Kidney capillary endothelial cell (primary cell): ENCODE results near the gene GABBR1.
A peak's percentile ranks its signal among the peaks of the same experiment; 100 is the strongest.
"Not testable (repeated sequence)": the region's sequence is repeated elsewhere in the genome, so short reads cannot be mapped to it uniquely, and the experiment has no call there.

Experiments
- DNase-seq: peaks from one replicate; pipeline ENCODE4 v3.0.0-alpha.2; 2018; ENCODE audit warnings: low spot score

Gene GABBR1

DNA sequence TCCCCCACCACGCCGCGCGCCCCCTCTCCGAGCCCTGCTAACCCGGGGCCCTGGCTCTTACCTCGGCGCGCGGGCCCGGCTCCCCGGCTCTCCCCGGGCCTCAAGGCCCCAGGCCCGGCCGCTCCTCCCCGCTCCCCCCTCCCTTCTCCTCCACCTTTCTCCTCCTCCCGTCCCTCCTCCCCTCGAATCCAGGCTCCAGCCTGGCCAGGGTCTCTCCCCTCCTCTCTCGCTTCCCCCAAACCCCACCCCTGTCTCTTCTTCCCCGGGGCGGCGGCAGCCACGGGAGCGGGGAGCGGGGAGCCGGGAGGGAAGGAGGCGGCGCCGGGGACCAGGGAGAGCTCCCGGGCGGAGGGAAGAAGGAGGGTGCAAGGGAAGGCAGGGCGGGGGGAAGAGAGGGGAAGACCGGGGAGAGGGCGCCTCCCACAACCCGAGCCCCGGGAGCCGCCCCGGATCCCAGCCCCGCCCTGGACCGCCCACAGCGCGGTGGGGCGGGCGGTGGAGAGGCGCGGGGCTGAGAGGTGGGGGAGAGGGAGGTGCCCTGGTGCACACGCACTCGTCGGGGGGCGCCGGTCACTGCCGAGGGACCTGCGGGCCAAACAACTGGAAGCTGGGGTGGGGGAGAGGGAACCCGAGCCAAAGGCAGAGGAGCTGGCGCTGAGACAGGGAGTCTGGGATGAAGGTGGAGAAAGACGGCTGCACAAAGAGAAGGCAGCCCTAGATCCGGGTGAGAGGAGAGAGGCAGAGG lies at the start of gene GABBR1:
TSS of gene GABBR1 (minus strand) at position 395 of the 745 bp plus-strand sequence. CDS start 798 bp downstream, outside the sequence.
- DNase-seq = peak; percentile 38

DNA sequence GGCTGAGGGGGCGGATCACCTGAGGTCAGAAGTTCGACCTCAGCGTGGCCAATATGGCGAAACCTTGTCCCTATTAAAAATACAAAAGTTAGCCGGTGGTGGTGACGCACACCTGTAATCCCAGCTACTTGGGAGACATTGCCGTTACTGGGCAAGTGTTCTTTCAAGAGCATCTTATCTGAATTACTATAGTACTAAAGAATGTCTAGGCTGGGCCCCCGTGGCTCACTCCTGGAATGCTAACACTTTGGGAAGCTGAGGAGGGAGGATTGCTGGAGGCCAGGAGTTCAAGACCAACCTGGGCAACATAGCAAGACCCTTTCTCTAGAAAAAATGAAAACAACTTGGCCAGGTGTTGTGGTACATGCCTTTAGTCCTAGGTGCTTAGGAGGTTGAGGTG lies 48.8 kb upstream of the GABBR1 start:
- DNase-seq = no peak

DNA sequence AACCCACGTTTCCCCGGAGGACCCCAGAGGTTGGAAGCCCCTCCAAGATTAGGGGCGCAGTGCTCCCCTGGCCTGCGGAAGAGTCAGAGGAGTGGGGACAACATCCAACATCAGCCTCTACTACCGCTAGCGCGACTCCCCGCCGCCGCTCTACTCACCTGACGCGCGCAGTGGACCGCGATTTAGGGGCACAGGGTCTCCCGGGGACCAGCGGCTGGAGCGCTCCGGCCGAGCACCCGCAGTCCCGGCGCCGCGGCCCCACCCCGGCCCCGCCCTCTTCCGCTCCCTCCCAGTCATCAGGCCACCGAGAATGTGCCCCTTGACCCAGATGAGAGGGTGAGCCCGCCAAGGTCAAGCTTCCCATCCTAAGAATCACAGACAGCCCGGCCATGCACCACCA lies 47.9 kb upstream of the GABBR1 start, which contains the start of gene ZFP57:
TSS of gene ZFP57 (minus strand) at position 249 of the 400 bp plus-strand sequence. CDS start 4,149 bp downstream, outside the sequence.
- no peak for DNase-seq

DNA sequence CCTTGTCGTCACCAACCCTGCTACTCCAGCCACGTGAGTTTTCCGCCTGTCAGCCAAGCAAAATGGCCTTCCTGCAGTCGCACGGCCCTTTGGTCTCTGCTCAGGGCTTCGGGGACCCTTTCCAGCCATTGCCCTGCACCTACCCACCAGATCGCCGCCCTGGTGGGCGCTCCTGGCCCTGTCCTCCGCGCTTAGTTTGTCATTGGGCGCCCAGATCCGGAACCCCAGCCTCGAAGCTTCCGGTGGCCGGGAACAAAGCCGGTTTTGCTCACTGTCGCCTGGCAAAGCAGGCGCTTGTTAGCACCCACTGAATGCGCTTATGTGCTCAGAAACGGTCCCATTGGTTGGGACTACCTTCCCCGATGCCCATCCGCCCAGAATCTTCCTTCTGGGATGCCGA lies 47.4 kb upstream of the GABBR1 start:
- no peak for DNase-seq

DNA sequence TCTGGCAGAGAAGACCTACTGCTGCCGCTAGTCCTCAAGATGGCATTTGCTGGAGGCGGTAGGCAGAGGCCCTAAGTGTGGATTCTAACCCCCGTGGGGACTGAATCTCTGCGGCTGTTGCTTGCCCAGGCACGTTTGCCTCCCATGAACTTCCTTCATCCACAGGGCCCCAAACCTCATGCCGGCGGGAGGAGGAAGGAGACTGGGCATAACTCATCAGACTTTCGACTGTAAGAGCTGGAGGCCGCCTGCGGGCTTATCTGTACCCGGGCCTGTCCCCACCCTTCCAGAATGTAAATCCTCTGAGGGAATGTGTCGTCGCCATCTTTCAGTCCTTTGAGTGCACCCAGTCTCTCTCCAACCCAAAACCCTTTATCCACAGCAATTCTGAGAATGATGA lies 47.0 kb upstream of the GABBR1 start:
- no peak for DNase-seq

DNA sequence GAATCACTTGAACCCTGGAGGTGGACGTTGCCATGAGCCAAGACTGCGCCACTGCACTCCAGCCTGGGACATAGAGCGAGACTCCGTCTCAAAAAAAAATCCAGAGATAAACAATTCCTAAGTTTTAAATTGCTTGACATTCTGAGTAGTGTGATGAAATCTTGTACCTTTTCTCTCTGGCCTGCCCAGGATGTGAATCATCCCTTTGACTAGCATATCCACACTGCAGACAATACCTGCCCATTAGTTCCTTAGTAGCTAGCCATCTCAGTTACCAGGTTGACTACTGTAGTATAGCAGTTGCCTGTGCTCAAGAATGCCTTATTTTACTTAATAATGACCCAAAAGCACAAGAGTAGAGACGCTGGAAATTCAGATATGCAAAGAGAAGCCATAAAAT lies 45.1 kb upstream of the GABBR1 start:
- DNase-seq = no peak

DNA sequence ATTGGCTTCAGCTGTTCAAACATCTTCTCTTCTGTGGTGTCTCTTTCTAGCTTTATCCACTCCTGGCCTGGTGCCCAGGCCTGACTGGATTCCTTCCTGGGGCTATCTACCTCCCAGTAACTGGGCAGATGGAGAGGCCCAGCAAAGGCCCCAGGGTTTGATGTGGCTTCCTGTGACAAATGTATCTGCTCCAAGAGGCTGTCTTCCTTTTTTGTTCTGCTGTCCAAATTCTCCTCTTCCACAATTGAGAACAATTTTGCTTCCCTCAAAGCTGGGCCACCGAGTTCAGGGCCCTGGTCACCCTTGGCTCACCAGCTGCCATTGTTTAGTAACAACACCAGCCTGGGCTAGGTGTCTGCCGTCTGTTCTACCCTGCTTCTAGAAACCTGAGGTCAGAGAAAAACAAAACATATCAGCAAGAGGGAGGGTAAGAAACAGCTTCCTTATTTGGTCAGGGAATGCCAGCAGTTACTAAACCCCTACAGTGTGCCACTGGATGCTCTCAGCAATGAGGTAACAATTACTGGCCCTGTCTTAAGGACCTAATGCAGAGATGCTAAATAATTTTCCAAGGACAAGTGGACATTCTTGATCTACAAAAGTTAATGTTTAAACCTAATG lies 44.1 kb upstream of the GABBR1 start:
- DNase-seq = no peak

DNA sequence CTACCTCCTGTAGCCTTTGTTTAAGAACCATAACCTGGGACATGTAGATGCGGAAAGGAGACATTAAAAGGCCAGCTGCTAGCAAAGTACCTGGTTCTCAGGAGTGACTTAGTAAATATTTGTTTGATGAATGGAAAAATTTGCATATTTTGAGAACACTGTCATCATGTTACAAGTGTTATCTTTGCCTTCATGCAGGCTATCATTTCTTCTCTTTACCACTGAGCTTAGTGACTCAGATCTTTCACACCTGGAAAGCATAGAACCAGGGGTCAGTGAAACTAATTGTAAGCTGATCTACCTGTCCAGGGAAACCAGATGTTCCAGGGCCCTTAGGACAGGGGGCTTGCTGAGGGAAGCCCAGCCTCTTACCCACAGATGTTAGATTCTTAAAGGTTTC lies 42.6 kb upstream of the GABBR1 start:
- DNase-seq = no peak

DNA sequence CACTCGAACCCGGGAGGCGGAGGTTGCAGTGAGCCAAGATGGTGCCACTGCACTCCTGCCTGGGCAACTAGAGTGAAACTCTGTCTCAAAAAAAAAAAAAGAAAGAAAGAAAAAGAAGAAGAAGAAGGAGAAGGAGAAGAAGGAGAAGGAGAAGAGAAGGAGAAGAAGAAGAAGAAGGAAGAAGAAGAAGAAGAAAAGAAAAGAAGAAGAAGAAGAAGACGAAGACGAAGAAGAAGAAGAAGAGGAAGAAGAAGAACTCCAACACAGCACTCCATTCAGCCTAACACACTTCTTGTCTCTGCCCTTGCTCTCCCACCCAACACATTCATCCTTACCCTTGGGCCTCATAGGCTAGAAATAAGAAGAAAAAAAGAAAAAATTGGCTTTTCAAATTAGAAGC lies 41.0 kb upstream of the GABBR1 start:
- no peak for DNase-seq

DNA sequence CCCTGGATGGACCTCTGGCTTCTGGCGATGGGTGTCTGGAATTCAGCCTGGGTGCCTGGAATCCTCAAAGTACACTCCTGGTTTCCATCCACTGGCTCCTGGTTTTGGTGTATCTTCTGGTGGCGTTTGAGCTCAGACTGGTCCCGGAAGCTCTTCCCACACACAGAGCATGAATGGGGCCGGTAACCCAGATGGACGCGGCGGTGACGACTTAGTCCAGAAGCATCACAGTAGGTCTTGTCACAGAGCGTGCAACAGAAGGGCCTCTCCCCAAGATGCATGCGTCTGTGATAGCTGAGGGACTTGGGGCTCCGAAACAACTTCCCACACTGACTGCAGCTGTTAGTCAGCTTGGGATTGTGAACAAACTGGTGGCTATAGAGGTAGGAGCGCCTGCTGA lies 40.2 kb upstream of the GABBR1 start:
- DNase-seq = no peak

DNA sequence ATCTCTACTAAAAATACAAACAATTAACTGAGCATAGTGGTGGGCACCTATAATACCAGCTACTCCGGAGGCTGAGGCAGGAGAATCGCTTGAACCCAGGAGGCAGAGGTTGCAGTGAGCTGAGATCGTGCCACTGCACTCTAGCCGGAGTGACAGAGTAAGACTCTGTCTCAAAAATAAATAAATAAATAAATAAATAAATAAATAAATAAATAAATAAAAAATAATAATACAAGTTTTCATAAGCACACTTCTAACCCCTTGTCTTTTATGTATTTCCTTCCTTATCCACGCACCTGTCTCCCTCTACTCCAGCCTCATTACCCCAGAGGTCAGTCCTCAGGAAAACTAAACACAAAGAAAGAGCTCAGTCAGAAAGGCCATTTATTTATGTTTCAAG lies 39.1 kb upstream of the GABBR1 start:
- not testable (repeated sequence) for DNase-seq

DNA sequence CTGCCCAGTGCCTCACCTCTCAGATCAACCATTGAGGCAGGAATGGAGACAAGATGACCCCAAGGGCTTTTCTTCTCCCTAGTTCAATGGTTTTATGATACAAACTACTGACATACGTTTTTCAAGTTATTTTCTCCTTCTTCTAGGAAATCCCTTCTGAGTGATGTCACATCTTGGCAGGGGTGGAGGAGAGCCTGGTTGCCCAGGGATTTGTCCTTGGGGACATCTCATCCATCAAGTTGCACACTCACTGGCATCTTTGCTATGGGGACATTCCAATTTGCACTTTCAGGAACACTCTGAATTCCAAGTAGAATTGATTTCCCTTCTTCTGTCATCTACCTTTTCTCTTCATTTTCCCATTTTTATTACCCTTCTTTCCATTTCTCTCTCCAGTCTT lies 38.0 kb upstream of the GABBR1 start:
- DNase-seq = no peak

DNA sequence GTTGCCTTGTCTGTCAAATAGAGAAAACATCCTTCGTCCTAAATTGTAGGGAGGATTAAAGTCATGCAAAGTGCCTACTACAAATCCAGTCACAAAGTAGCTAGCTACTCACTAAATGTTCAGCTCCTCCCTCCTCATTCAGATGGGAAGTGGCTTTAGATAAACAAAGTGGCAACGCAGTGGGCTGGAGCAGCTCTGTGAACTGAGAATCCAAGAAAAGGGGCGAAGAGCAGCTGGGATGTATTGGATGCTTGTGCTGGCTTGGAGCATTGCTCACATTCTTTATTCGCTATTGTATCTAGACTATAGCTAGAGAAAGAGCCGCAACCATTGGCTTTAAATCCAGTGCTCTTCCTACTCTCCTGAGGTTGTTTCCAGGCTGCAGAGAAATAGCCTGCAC lies 34.2 kb upstream of the GABBR1 start:
- no peak for DNase-seq

DNA sequence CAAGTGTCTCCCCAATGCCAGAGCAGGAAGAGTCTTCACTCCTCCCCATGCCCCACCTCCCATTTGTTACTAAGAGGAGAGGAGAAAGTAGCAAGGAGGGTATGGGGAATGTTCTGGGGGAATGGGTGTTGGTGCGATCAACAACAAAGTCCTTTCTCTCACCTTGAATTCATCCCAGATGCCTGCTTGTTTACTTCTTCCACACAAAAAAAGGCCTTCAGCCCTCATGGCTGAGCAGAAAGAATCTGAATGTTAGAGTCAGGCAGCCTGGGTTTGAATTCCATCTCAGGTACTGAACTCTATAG lies 33.8 kb upstream of the GABBR1 start:
- no peak for DNase-seq

DNA sequence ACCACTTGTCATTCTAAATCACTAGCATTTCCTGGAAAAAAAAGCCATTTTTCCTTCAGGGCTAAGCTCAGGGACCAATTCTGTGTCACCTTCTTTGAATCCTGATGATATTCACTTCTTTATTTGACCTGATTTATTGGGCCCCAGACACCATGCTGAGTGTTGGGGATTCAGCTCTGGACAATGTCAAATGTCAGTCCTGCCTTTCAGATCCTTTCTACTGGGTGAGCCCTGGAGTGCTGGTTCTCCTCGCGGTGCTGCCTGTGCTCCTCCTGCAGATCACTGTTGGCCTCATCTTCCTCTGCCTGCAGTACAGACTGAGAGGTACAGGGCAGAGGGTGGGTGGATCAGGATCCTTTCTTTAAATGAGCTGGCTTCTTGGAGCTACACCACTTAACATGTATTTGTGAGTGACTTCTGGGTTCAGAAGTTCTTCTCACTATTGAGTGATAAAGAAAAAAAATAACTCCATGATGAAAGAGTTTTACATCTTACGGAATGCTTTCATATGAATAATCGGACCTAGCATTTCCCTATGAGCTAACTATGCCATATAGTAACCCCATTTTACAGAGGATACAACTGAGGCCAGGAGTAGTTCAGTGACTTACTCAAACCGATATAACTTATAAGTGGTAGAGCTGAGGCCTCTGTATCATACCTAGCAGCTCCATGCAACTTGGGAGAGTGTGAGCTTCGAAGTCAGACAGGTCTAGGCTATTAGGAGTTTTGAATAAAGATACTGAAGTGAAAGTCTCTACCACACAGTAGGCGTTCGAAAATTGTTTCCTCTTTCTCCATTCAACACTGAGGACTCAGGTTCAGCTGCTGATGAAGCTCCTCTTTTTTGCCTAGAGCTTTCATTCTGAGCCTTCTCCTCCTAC lies 33.2 kb upstream of the GABBR1 start:
- no peak for DNase-seq

DNA sequence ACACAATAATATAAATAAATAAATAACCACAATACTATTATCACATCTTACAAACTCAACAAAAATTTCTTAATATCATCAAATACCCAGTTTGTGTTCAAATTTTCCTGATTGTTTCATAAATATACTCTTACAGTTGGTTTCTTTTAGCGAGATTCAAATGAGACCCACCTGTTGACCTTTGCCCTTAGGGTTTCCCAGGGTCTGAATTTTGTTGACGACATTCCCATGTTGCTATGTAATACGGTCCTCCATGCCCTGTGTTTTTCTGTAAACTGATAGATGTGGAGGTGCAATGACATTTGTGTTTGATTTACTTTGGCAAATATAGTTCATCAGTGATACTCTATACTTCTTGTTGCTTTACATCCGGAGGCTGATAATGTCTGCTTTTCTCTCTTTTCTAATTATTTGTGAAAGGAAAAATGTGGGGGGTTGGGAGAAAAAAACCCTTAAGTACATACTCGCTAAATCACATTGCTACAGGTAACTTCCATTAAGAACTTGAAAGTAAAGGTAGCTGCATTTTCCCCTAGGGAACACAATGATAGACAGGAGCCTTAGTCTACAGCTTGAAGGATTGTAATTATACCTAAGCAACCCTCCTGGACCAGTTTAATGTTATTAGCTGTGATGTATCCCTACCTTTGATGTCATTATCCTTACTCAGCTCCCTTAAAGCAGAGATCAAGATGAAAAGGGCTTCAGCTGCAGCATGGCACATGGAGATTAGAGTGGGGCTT lies 30.5 kb upstream of the GABBR1 start:
- DNase-seq = no peak

DNA sequence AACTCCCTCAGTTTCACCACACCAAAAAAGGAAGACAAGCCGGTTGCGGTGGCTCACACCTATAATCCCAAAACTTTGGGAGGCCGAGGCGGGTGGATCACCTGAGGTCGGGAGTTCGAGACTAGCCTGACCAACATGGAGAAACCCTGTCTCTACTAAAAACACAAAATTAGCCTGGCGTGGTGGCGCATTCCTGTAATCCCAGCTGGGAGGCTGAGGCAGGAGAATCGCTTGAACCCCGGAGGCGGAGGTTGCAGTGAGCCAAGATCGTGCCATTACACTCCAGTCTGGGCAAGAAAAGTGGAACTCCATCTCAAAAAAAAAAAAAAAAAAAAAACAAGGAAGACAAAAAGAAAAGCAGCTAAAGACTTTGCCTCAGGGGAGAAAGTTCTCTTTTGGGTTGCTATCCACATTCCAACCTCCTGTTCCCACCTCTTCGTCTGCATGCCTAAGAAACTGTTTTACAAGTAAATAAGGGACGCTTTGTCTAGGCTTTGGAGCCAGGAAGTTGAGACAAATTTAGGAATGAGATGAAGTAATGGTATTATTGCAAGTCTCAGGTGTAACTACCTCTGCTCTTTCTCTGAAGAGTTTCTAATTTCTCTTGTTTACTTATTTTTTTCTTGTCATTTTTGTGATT lies 28.6 kb upstream of the GABBR1 start:
- not testable (repeated sequence) for DNase-seq

DNA sequence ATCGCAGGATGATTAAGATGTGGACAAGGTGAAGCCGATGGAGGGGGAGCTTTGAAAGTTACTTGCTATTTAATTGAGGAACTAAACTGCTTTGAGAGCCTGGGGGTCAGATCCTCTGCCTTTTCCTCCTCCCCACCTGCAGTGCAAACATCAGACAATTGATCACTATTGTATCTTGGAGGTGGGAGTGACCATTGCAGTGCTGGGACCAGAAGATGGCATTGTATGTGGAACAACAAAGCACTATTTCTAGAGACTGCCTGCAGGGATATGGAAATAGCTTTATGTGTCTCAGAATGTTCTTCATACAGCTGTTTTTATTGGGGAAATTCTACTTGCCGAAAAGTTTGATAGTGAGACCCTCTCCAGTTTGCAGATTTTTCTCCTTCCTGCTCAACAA lies 28.1 kb upstream of the GABBR1 start:
- no peak for DNase-seq

DNA sequence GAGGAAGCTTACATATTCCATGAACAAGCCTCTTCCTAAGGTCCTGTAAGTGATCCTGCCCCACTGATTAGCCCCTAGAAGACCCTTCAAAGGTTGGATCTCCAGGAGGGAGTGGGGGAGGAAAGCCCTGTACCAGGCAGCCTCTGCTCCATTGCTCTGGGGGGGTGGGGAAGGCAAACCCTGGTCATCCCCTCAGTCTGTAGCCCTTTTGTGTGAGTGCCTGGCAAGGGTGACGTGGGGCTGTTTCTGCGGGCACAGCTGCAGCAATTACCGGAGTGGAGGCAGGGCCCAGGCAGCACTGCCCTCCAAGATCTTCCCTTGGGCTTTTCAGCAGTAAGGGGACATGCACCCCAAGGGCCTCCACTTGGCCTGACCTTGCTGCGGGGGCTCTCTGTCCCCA lies 23.8 kb upstream of the GABBR1 start, which contains the start of gene MOG:
TSS of gene MOG (plus strand) at position 295 of the 400 bp plus-strand sequence. CDS start 118 bp downstream, outside the sequence.
- DNase-seq = no peak

DNA sequence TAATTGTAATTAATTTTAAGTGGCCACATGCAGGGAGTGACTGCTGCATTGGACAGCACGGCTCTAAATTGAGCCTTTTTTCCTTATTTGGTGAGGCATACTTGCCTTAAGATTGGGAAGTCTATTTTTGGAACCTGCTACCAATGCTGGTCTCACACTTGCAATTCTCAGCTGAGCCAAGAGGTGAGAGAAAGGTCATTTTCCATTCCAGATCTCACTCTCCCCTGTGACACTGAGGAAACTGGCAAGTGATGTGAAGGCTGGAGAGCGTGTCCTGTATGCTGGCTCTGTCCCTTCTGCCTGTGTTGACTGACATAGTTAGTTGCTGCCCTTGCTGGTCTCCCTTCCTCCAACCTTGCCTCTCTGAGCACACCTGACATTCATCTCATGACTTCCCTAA lies 23.2 kb upstream of the GABBR1 start:
- no peak for DNase-seq

DNA sequence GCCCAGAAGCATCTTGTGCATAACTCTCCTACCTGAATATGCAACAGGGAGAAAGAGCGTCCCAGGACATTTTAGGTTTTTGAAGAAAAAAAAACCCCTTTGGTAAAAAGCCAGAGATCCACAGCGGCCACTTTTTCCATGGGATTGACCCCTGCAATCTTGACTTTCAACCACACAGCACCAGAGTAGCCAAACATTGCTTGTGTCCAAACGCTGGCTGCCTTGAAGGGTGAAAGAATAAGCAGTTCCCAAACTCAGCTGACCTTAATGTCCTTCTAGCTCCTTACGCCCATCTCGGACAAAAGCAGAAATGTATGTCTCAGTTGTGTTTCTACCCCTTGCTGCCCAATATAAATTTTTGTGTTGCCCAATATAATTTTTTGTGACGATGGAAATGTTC lies 22.7 kb upstream of the GABBR1 start:
- DNase-seq = no peak
